DND-41 (cell line): ENCODE data around the gene FAM168B.

Source experiments
- ATAC-seq: fragments of 200-7000 bp; cut with Tn5 transposase; 3 replicates; pipeline ENCODE4 v1.9.1; 2021; ENCODE audit warnings: low read depth; ENCODE audit not compliant: insufficient read depth
- DNase-seq: peaks from one replicate; pipeline ENCODE4 v3.0.0-alpha.2; 2020
- H2AFZ ChIP-seq: 2 replicates; pipeline ENCODE4 v1.6.0; 2012; ENCODE audit warnings: low read depth, low read length
- H3K27ac ChIP-seq: 2 replicates; pipeline ENCODE4 v1.5.1; 2012; ENCODE audit warnings: low read length, inconsistent platforms
- H3K27me3 ChIP-seq: fragments of 200-600 bp; sonication (generic); 2 replicates; pipeline ENCODE4 v1.6.0; 2012; ENCODE audit warnings: low read length, mild to moderate bottlenecking, inconsistent platforms; ENCODE audit not compliant: insufficient read depth, poor library complexity
- H3K36me3 ChIP-seq: 2 replicates; pipeline ENCODE4 v1.5.1; 2012; ENCODE audit warnings: low read length, inconsistent platforms; ENCODE audit not compliant: insufficient read depth
- H3K4me1 ChIP-seq: 2 replicates; pipeline ENCODE4 v1.5.1; 2012; ENCODE audit warnings: mild to moderate bottlenecking, low read length; ENCODE audit not compliant: insufficient read depth
- H3K4me2 ChIP-seq: 2 replicates; pipeline ENCODE4 v1.6.0; 2012; ENCODE audit warnings: mild to moderate bottlenecking, moderate library complexity, low read length, inconsistent platforms; ENCODE audit not compliant: insufficient read depth
- H3K4me3 ChIP-seq, 2 experiments: fragments of 200-600 bp in 1 of 2; shearing (Covaris generic) in 1 of 2; 2 replicates each; pipeline ENCODE4 v1.5.1; 2012 to 2016; ENCODE audit warnings: inconsistent platforms in 2 of 2, low read length in 2 of 2, mild to moderate bottlenecking in 2 of 2, low read depth in 1 of 2, moderate library complexity in 1 of 2
- H3K79me2 ChIP-seq: 2 replicates; pipeline ENCODE4 v1.6.0; 2012; ENCODE audit warnings: low read length, inconsistent platforms; ENCODE audit not compliant: insufficient read depth
- H3K9ac ChIP-seq: 2 replicates; pipeline ENCODE4 v1.6.0; 2012; ENCODE audit warnings: low read depth, mild to moderate bottlenecking, inconsistent platforms, low read length, moderate library complexity
- H3K9me3 ChIP-seq: 2 replicates; pipeline ENCODE4 v1.5.1; 2012; ENCODE audit warnings: low read length, moderate library complexity, mild to moderate bottlenecking, inconsistent platforms; ENCODE audit not compliant: insufficient read depth, severe bottlenecking
- H4K20me1 ChIP-seq: 2 replicates; pipeline ENCODE4 v1.6.0; 2012; ENCODE audit warnings: low read length; ENCODE audit not compliant: insufficient read depth
- EZH2 ChIP-seq: IDR thresholded peaks from 3 replicates; pipeline ENCODE4 v1.6.1; 2012; ENCODE audit warnings: borderline replicate concordance, low read depth, mild to moderate bottlenecking, moderate library complexity, low read length, inconsistent platforms; ENCODE audit not compliant: severe bottlenecking
- TF ChIP-seq, protein P1 (sequence below): IDR thresholded peaks from 2 replicates; pipeline ENCODE4 v1.5.1; 2012; ENCODE audit warnings: borderline replicate concordance, low read length, moderate library complexity, mild to moderate bottlenecking; ENCODE audit not compliant: poor library complexity, severe bottlenecking; ENCODE audit errors: extremely low read depth

Gene FAM168B

DNA sequence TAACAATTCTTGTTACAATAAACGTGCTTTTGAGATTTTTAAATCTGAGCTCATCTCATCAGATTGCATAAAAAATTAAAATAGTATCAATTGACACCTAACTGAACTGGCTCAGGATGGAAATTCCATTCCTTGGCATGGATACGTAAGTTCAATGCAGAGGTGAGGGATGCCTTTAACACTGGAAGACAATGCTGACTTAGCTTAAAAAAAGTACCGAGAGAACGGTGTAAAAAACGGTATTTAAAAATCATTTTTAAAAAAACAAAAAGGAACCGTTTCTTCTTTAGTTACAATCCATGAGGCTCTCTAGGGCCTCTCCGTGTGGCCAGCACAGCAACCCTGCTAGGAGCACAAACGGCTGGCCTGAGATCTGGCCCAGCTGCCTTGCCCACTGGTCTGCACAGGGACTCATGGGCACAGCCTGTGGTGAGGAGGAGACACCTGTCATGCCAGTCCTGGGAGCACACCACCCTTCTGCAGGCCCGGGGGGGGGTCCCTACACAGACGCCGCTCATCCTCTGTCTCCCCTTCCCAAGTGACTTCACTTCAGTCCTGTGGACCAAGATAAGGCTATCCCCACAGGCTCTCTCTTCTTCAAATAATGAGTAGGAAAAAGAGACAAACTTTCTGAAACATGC, 45.2 kb downstream of the FAM168B start:
- no peaks in the 10 kb centered on the region for H3K4me1 ChIP-seq
- H3K27me3 ChIP-seq: no peaks in the 10 kb centered on the region
- peaks cover 63% of the 10 kb centered on the region for H3K36me3 ChIP-seq
- no peak for ATAC-seq
- H4K20me1 ChIP-seq: peaks cover 51% of the 10 kb centered on the region; the same call in 1 of the 2 replicates
- no peak overlapping the region for H3K27ac ChIP-seq
- H2AFZ ChIP-seq: no peak overlapping the region
- H3K79me2 ChIP-seq: 0 out of 2 replicates have a peak, but pooled peaks cover 4% of the 10 kb centered on the region
- no peak overlapping the region for H3K4me2 ChIP-seq
- no peaks in the 10 kb centered on the region for H3K9me3 ChIP-seq
- no peak for DNase-seq
- no peak overlapping the region for H3K4me3 ChIP-seq
- H3K9ac ChIP-seq: no peak overlapping the region
- TF ChIP-seq, protein P1, sequence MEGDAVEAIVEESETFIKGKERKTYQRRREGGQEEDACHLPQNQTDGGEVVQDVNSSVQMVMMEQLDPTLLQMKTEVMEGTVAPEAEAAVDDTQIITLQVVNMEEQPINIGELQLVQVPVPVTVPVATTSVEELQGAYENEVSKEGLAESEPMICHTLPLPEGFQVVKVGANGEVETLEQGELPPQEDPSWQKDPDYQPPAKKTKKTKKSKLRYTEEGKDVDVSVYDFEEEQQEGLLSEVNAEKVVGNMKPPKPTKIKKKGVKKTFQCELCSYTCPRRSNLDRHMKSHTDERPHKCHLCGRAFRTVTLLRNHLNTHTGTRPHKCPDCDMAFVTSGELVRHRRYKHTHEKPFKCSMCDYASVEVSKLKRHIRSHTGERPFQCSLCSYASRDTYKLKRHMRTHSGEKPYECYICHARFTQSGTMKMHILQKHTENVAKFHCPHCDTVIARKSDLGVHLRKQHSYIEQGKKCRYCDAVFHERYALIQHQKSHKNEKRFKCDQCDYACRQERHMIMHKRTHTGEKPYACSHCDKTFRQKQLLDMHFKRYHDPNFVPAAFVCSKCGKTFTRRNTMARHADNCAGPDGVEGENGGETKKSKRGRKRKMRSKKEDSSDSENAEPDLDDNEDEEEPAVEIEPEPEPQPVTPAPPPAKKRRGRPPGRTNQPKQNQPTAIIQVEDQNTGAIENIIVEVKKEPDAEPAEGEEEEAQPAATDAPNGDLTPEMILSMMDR: no peak
- TF ChIP-seq EZH2: no peak

DNA sequence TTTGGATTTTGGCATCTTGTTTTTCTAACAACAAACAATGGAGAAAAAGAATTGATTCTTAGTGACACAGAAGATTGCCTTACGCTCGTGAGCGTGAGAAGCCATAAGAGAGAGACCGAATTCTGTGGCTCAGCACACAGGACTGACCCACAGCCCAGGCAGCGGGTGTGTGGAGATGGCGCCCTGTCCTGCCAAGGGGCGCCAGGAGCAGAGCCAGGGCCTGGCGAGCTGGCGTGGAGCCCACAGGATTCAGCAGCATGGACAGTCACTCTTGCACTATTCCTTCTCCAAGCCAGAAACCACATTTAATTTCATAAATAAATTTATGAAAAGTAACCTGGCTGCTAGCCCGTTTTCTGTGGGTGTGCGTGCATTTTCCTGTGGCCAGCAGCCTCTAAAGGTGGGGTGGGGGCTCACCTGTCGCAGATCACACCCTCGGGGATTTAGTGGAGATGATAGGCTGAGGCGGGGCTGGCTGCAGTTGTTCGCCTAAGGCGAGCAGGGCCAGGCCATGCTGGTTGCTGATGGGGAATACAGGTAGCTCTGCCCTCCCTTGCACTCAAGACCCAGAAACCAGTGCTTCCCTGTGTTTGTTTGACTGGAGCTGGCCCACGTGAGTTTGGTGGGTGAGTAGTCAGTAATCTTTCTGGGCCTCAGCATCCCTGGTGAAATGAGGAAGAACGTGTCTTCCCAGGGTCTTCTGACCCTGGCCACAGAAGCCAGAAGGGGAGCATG, 46.2 kb downstream of the FAM168B start:
- TF ChIP-seq, protein P1: no peak
- Histone ChIP-seq H3K27me3 (no peaks in the 10 kb centered on the region), H2AFZ (no peak overlapping the region), H3K4me1 (peaks cover 8% of the 10 kb centered on the region), H3K4me3 (no peak overlapping the region), H3K36me3 (peaks cover 54% of the 10 kb centered on the region), H4K20me1 (peaks cover 44% of the 10 kb centered on the region; the same call in 1 of the 2 replicates), H3K9me3 (no peaks in the 10 kb centered on the region), H3K27ac (no peak overlapping the region), H3K4me2 (no peak overlapping the region), H3K9ac (no peak overlapping the region), H3K79me2 (no peaks in the 10 kb centered on the region)
- DNase-seq (no peak), ATAC-seq (no peak)

DNA sequence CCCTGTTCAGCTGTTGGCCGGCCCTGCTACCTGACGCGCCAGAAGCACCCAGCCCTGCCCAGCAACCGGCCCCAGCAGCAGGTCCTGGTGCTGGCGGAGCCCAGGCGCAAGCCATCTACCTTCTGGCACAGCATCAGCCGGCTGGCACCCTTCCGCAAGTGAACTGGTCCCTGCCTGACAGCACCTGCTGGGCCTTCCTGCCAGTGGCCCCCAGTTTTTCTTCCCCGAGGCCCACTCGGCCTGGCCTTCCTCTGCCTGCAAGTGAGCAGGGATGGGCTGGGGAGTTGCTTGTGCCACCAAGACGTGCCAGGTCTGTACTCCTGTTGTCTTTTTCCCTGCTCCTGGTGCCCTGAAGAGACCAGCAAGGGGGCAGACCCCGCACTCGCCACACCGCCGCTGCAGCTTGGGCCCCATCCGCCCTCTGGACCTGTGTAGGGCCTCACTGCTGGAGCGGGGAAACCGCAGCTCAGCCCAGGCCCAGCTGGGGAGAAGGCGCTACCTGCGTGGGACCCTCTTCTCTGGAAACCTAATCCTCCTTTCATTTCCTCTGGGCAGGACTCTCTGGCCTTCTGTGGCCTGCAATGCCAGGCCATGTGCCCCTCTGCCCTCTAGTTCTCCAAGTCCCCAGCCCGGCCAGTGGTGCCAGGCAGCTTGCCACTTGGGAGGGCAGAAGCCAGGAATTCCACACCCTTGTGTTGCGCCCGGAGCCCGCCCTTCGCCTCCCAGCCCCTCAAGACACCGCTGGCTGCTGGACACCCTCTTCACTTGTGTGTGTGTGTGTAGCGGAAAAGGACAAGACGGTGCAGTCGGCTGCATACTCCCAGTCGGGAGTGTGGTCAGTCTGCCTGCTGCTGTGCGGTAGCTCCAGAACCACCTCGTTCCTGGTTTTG, 47.0 kb downstream of the FAM168B start:
- H4K20me1 ChIP-seq: peaks cover 44% of the 10 kb centered on the region; the same call in 1 of the 2 replicates
- TF ChIP-seq EZH2: no peak
- TF ChIP-seq, protein P1: no peak
- H3K36me3 ChIP-seq: peaks cover 46% of the 10 kb centered on the region
- no peaks in the 10 kb centered on the region for H3K9me3 ChIP-seq
- ATAC-seq (no peak), DNase-seq (no peak)
- no peak overlapping the region for H3K9ac ChIP-seq
- H2AFZ ChIP-seq: no peak overlapping the region
- H3K4me1 ChIP-seq: peaks cover 16% of the 10 kb centered on the region
- H3K4me2 ChIP-seq: no peak overlapping the region
- H3K79me2 ChIP-seq: no peaks in the 10 kb centered on the region
- H3K27me3 ChIP-seq: no peaks in the 10 kb centered on the region
- H3K4me3 ChIP-seq: no peak overlapping the region
- H3K27ac ChIP-seq: no peak overlapping the region
